GM12891 (cell line): ENCODE results near the gene LAMTOR5.

Experiments used
- POLR2A ChIP-seq: IDR thresholded peaks from 2 replicates; pipeline ENCODE4 v1.6.1; 2011; ENCODE audit warnings: low read depth, low read length, control low read depth
- POLR2AphosphoS5 ChIP-seq: IDR thresholded peaks from 2 replicates; pipeline ENCODE4 v1.6.1; 2011; ENCODE audit warnings: low read depth, low read length, control low read depth
- SPI1 ChIP-seq: IDR thresholded peaks from 2 replicates; pipeline ENCODE4 v1.6.1; 2011; ENCODE audit warnings: low read depth, low read length, control low read depth
- TAF1 ChIP-seq: IDR thresholded peaks from 2 replicates; pipeline ENCODE4 v1.6.1; 2011; ENCODE audit warnings: low read depth, low read length, control low read depth

DNA sequence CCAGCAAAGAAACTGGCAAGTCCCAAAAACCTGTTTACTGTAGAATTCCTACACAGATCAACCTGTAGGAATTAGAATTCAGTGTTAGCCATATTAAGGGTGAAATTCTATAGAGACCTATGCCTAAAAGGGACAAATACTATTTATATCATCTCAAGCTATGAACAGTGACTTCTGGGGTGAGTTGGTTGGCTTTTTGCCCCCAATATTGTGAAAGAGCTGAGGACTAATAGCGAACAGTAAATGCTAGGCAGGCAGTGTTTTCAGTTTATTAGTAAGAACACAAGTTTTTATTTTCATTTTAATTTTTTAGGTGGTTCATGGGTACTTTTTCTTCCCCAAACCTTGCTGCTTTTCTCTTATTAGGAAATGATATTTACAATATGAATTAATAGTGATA is 32.0 kb downstream of the LAMTOR5 start:
- TF ChIP-seq POLR2AphosphoS5 (no peak), TAF1 (no peak), POLR2A (no peak), SPI1 (no peak)
